Cardiac muscle cell (in vitro differentiated cells and primary cell): ENCODE data around the gene GRP. TPM values are rescaled to one million over a fixed set of nuclear protein-coding genes. Genes with fewer than 3 reads are reported as not detected.

Experiments used
- DNase-seq, 2 donors: peaks; one replicate each; pipeline versions ENCODE4 v3.0.0 to v3.0.0-alpha.2; 2010 to 2017; ENCODE audit warnings: low read depth in 1 of 2, low spot score in 1 of 2
- H3K27ac ChIP-seq: fragments of 200-600 bp; sonication (generic); 2 replicates; pipeline ENCODE4 v1.5.1; 2016
- H3K27me3 ChIP-seq: fragments of 200-600 bp; sonication (generic); 2 replicates; pipeline ENCODE4 v1.6.0; 2016; ENCODE audit warnings: control low read depth
- H3K36me3 ChIP-seq: fragments of 200-600 bp; sonication (generic); 2 replicates; pipeline ENCODE4 v1.5.1; 2016; ENCODE audit warnings: control low read depth
- H3K4me1 ChIP-seq: fragments of 200-600 bp; sonication (generic); 2 replicates; pipeline ENCODE4 v1.8.1; 2017; ENCODE audit warnings: low read depth, mild to moderate bottlenecking, mixed run types
- H3K4me3 ChIP-seq: fragments of 200-600 bp; sonication (generic); 2 replicates; pipeline ENCODE4 v1.5.1; 2016; ENCODE audit warnings: mild to moderate bottlenecking
- H3K9me3 ChIP-seq: fragments of 200-600 bp; sonication (generic); 2 replicates; pipeline ENCODE4 v1.5.1; 2017; ENCODE audit warnings: low read depth, mild to moderate bottlenecking, control low read depth
- polyA plus RNA-seq: library from polyadenylated mRNA; unstranded; fragments of >200 nt; fragmentation: Nextera tagmentation; extraction: Ambion mirVana; gene quantifications from 2 replicates; pipeline ENCODE4 v1.2.1, GENCODE V29; 2016
- total RNA-seq: library from RNA; depleted of rRNA; stranded (reverse); fragments of >200 nt; gene quantifications from 2 replicates; pipeline ENCODE4 v1.2.3, GENCODE V29; 2016
- TF ChIP-seq, protein P1 (sequence below): IDR thresholded peaks from 2 replicates; pipeline ENCODE4 v1.5.1; 2012; ENCODE audit warnings: low read depth, mild to moderate bottlenecking, low read length

The GRP gene
- total and polyA plus RNA-seq, 2 experiments from 2014 or later = 1.2 TPM; not detected in 1

DNA sequence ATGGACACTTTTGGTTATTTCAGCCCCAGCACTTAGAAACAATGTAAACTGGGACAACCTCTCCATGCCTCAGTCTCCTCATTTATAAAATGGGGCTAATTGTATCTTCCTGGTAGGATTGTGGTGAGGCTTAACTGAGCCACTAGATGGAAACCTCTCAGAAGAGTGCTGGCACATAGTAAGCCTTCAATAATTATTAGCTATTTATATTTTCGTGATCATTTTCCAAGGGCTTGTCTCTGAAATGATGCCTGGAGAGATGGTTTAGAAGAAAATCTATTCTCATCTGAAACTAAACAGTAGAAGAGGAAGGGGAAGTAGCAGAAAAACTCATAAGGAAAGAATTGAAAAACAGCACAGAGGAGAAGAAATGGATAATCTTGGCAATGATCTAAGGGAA is 46.5 kb downstream of the GRP start:
- Histone ChIP-seq H3K36me3 (no peaks in the 10 kb centered on the region), H3K9me3 (no peaks in the 10 kb centered on the region), H3K4me1 (no peaks in the 10 kb centered on the region), H3K4me3 (no peak overlapping the region), H3K27me3 (peaks cover 91% of the 10 kb centered on the region), H3K27ac (no peak overlapping the region)
- DNase-seq = no peak
- TF ChIP-seq, protein P1, sequence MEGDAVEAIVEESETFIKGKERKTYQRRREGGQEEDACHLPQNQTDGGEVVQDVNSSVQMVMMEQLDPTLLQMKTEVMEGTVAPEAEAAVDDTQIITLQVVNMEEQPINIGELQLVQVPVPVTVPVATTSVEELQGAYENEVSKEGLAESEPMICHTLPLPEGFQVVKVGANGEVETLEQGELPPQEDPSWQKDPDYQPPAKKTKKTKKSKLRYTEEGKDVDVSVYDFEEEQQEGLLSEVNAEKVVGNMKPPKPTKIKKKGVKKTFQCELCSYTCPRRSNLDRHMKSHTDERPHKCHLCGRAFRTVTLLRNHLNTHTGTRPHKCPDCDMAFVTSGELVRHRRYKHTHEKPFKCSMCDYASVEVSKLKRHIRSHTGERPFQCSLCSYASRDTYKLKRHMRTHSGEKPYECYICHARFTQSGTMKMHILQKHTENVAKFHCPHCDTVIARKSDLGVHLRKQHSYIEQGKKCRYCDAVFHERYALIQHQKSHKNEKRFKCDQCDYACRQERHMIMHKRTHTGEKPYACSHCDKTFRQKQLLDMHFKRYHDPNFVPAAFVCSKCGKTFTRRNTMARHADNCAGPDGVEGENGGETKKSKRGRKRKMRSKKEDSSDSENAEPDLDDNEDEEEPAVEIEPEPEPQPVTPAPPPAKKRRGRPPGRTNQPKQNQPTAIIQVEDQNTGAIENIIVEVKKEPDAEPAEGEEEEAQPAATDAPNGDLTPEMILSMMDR = no peak

DNA sequence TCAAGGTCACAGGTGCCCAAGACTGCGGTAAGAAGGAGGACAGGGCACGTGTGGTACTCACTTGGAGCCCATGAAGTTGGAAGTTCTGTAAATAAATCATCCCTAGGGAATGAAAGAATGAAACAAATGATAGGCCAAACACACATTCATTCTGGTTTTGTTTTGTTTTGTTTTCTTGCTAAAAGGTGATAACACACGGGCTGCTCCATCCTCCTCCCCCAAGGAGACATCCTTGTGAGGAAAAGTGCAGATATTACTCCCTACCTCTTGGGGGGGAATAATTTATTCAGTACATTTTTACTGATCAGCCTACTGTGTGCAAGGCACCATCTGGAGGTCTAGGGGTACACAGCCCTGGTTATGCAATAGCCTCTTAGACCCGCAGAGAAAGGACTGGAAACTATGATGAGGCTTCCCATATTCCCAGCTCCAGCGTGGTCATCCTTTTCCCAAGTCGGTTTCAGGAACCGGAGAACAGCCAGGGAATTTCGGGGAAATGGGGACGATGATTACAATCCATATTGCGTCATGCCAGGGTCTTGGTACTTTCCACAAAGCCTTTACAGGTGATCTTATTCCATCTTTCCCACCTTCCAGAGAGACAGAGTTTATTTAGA is 47.0 kb downstream of the GRP start:
- TF ChIP-seq, protein P1 = no peak
- H3K4me3 ChIP-seq = no peak overlapping the region
- no peaks in the 10 kb centered on the region for H3K9me3 ChIP-seq
- H3K27ac ChIP-seq = no peak overlapping the region
- H3K27me3 ChIP-seq = peaks cover 97% of the 10 kb centered on the region
- no peaks in the 10 kb centered on the region for H3K4me1 ChIP-seq
- no peak for DNase-seq
- no peaks in the 10 kb centered on the region for H3K36me3 ChIP-seq

DNA sequence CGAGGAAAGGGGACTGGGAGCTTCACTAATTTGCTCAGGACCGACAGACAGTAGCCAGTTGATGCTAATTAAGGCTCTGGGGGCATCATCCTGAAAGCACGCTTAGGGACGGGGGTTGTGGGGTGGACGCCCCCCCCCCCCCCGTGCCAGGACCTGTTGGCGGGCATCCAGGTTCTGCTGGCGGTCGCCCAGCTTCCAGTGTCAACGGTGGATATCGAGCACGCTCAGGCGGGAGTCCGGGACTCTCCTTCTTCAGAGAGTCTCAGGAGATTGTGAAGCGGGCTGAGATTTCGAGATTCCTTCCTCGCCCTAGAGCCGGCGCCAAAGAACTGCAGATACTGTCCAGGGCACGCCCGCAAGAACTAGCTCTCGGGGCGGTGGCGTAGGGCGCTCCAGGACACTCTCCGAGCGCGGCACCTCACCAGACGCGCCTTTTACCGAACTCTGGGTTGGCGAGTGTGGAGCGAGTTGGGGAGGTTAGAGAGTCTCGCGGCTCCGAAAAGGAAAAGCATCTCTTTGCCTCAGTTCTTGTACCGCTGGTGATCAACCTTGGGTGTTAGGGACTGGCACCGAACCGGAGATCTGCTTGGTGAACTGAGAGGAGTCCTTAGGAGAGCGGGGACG is 47.7 kb downstream of the GRP start:
- no peak overlapping the region for H3K4me3 ChIP-seq
- DNase-seq = peak in 1 of 2 donors; percentile 18
- H3K4me1 ChIP-seq = no peaks in the 10 kb centered on the region
- no peak overlapping the region for H3K27ac ChIP-seq
- no peaks in the 10 kb centered on the region for H3K9me3 ChIP-seq
- no peaks in the 10 kb centered on the region for H3K36me3 ChIP-seq
- peaks cover 100% of the 10 kb centered on the region for H3K27me3 ChIP-seq
- TF ChIP-seq, protein P1 = no peak

DNA sequence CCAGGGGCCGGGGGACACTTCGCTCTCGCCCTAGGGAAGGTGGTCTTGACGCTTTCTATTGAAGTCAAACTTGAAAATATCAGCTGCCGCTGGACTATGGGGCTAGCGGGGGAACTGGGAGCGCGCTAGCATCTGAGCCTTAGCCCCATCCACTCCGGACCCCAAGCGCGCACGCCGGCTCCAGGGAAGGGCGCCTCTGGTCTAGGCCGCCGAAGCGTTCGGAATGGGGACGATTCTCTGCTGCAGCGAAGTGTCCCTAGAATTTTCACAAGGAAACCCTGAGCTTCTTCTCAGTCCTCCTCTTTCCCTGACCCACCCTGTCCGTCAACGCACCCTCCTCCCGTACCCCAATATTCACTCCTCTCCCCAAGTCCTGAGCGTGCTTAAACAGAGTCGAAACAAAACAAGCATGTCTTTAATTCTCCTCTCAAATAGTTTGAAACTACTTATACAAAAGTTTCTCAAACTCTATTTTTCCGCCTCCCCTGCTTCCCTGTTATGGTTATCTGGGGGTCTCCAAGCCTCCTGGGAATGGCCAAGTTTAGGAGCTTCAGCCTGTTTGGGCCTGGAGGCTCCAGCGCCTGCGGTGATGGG is 48.3 kb downstream of the GRP start:
- Histone ChIP-seq H3K4me3 (no peak overlapping the region), H3K36me3 (no peaks in the 10 kb centered on the region), H3K27me3 (peaks cover 100% of the 10 kb centered on the region), H3K9me3 (no peaks in the 10 kb centered on the region), H3K4me1 (no peaks in the 10 kb centered on the region), H3K27ac (no peak overlapping the region)
- TF ChIP-seq, protein P1 = no peak
- DNase-seq = no peak

DNA sequence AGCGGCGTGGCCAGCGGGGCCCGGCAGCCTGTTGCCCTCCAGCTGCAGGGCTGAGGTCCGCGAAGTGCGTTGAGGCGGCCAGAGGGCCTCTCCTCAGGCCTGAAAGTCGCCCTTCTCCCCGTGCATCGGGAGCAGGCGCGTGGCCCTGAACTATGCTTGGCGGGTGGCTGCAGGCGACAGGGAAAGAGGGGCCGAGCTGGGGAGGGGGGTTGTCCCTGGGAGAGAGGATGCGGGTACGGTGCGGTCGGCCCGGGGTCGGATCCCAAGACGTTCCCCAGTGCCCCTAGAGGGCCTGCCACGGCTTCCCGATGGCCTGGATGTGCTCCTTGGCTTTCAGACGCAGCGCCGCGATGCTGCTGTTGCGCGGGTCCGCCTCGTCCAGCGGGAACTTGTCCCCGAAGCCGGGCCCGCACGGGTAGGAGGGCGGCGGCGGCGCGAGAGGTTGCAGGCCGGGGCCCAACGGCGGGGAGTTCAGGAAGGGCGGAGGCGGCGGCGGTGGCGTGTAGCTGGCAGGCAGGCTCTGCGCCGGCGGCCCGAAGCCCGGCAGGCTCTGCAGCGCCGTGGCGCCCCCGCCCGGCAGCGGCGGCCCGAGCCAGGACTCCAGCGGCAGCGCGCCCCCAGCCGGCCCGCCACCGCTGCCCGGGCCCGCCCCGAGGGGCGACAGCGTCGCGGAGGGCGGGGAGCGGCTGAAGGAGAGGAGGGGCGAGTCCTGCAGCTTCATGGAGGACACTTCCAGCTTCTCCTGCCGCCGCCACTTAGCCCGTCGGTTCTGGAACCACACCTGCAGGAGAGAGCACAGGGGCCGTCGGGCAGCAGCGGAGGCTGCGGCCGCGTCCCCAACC is 49.0 kb downstream of the GRP start:
- Histone ChIP-seq H3K4me3 (peak overlapping the region; percentile 33), H3K4me1 (no peaks in the 10 kb centered on the region), H3K9me3 (no peaks in the 10 kb centered on the region), H3K27ac (no peak overlapping the region), H3K36me3 (no peaks in the 10 kb centered on the region), H3K27me3 (peaks cover 100% of the 10 kb centered on the region)
- TF ChIP-seq, protein P1 = no peak
- peak; percentile 36 to 85 for DNase-seq
